Prostate gland (tissue), 2 donors: ENCODE data around the gene PTBP3. TPM values are rescaled to one million over a fixed set of nuclear protein-coding genes. Genes with fewer than 3 reads are reported as not detected.

Source experiments
- DNase-seq: peaks from one replicate; pipeline ENCODE4 v3.0.0-alpha.2; 2019; ENCODE audit warnings: low spot score
- H3K27ac ChIP-seq, 2 donors: fragments of 200-600 bp; sonication (generic); 2 replicates each; pipeline ENCODE4 v1.5.1; 2017 to 2019
- H3K27me3 ChIP-seq: fragments of 200-600 bp; sonication (generic); replicated peaks from 2 replicates; pipeline ENCODE4 v1.5.1; 2019; ENCODE audit not compliant: insufficient read depth
- H3K36me3 ChIP-seq, 2 donors: fragments of 200-600 bp; sonication (generic); 1 replicate in 1 of 2; 2 replicates in 1 of 2; pipeline versions ENCODE4 v1.5.1 to v1.8.1; 2017 to 2019
- H3K4me1 ChIP-seq: fragments of 200-600 bp; sonication (generic); replicated peaks from 2 replicates; pipeline ENCODE4 v1.5.1; 2019
- H3K4me3 ChIP-seq, 2 donors: fragments of 200-600 bp; sonication (generic); 2 replicates each; pipeline ENCODE4 v1.5.1; 2017 to 2019
- H3K9me3 ChIP-seq: fragments of 200-600 bp; sonication (generic); 2 replicates; pipeline ENCODE4 v1.5.1; 2017
- CTCF ChIP-seq, 4 experiments: fragments of 200-600 bp in 2 of 4; fragments of 450-650 bp in 2 of 4; sonication (generic) in 2 of 4; IDR thresholded peaks; 1 replicate in 3 of 4; 2 replicates in 1 of 4; pipeline ENCODE4 v1.5.1; 2016 to 2019; ENCODE audit warnings: antibody characterized with exemption in 4 of 4, mild to moderate bottlenecking in 2 of 4, moderate library complexity in 2 of 4
- POLR2A ChIP-seq: fragments of 450-650 bp; IDR thresholded peaks from one replicate; pipeline ENCODE4 v1.6.1; 2016; ENCODE audit warnings: antibody characterized with exemption, mild to moderate bottlenecking
- POLR2AphosphoS5 ChIP-seq: sonication (generic); formaldehyde crosslinking; IDR thresholded peaks from one replicate; pipeline ENCODE4 v1.6.1; 2017; ENCODE audit warnings: antibody characterized with exemption
- WGBS: methylation state at CpG from one replicate; pipeline ENCODE4 v1.1.5; 2018; 5-methylcytosine and 5-hydroxymethylcytosine counted together
- intact Hi-C: fragments of 100-400 bp; cut with DNase I; formaldehyde crosslinking; loops from one replicate; pipeline ENCODE4 v1.14.2; 2022
- total RNA-seq, 2 donors: library from RNA; depleted of rRNA; stranded (reverse); fragments of >200 nt; gene quantifications; one replicate each; pipeline ENCODE4 v1.1.0, GENCODE V29; 2016

Gene PTBP3
- total RNA-seq, 2 donors from 2014 or later = 56.6 to 140 TPM

- no peaks in the 10 kb centered on the region for H3K4me1 ChIP-seq
- H3K27ac ChIP-seq = no peak overlapping the region
- H3K36me3 ChIP-seq = no peaks in the 10 kb centered on the region
- DNase-seq = no peak
- intact Hi-C loops = no loop called here
- no peaks in the 10 kb centered on the region for H3K27me3 ChIP-seq
- TF ChIP-seq POLR2AphosphoS5 (no peak), CTCF (IDR thresholded peaks at IDR 0.05) (no peak), POLR2A (no peak)
- 92% methylated on average over 11 of the region's 11 CpGs for WGBS
- no peaks in the 10 kb centered on the region for H3K9me3 ChIP-seq
- H3K4me3 ChIP-seq = no peak overlapping the region
Measured at GRCh38 chr9:112316258-112316943, 17.0 kb downstream of the PTBP3 start.

GRCh38 chr9:112315331-112316257, 17.8 kb downstream of the PTBP3 start:
- WGBS = 90% methylated on average over 3 of the region's 3 CpGs

GRCh38 chr9:112312139-112312538, 21.3 kb downstream of the PTBP3 start:
- H3K27me3 ChIP-seq = no peaks in the 10 kb centered on the region
- no peak overlapping the region for H3K27ac ChIP-seq
- no peak overlapping the region for H3K4me3 ChIP-seq
- no peak for DNase-seq
- H3K4me1 ChIP-seq = no peaks in the 10 kb centered on the region
- H3K36me3 ChIP-seq = no peaks in the 10 kb centered on the region
- H3K9me3 ChIP-seq = no peaks in the 10 kb centered on the region
- intact Hi-C loops = no loop called here
- TF ChIP-seq POLR2A = no peak
- TF ChIP-seq CTCF (IDR thresholded peaks at IDR 0.05) = no peak
- TF ChIP-seq POLR2AphosphoS5 = no peak
- 90% methylated on average over 7 of the region's 7 CpGs for WGBS

More at GRCh38 chr9:112315331-112316257, 17.8 kb downstream of the PTBP3 start:
- no peaks in the 10 kb centered on the region for H3K27me3 ChIP-seq
- H3K4me3 ChIP-seq = no peak overlapping the region
- no peak overlapping the region for H3K27ac ChIP-seq
- no peaks in the 10 kb centered on the region for H3K36me3 ChIP-seq
- TF ChIP-seq POLR2AphosphoS5 (no peak), CTCF (IDR thresholded peaks at IDR 0.05) (no peak), POLR2A (no peak)
- intact Hi-C loops = no loop called here
- no peaks in the 10 kb centered on the region for H3K9me3 ChIP-seq
- DNase-seq = no peak
- no peaks in the 10 kb centered on the region for H3K4me1 ChIP-seq

GRCh38 chr9:112311497-112311896, 21.9 kb downstream of the PTBP3 start:
- Histone ChIP-seq H3K36me3 (no peaks in the 10 kb centered on the region), H3K4me3 (no peak overlapping the region), H3K9me3 (no peaks in the 10 kb centered on the region), H3K27me3 (no peaks in the 10 kb centered on the region), H3K27ac (no peak overlapping the region), H3K4me1 (no peaks in the 10 kb centered on the region)
- no peak for DNase-seq
- intact Hi-C loops = no loop called here
- WGBS = 91% methylated on average over 3 of the region's 3 CpGs
- no peak for TF ChIP-seq POLR2AphosphoS5
- TF ChIP-seq POLR2A = no peak
- TF ChIP-seq CTCF (IDR thresholded peaks at IDR 0.05) = no peak
